Measurements from ENCODE around the gene SSTR3. TPM values are rescaled to one million over a fixed set of nuclear protein-coding genes. Genes with fewer than 3 reads are reported as not detected.

The SSTR3 gene
- total and polyA plus RNA-seq, 2 of the 13 experiments (the other 11 are each of a cell fraction or from before 2014, with no cell fraction given): 0.08 to 0.64 TPM

GRCh38 chr22:37197451-37198257, 14.6 kb downstream of the SSTR3 start (continued):
- TF ChIP-seq ZNF687 (CRISPR knock-in tag; IDR thresholded peaks at IDR 0.05) (peak; percentile 12; the same call in 1 of the 2 replicates), ZNF782 (CRISPR knock-in tag; IDR thresholded peaks at IDR 0.05; ENCODE audit: borderline replicate concordance) (no peak), ZNF776 (CRISPR knock-in tag; IDR thresholded peaks at IDR 0.05) (peak; percentile 69; the same call in 1 of the 2 replicates), ZNF407 (CRISPR knock-in tag; IDR thresholded peaks at IDR 0.05; ENCODE audit: not compliant biosample characterization) (no peak), KDM1A (CRISPR knock-in tag; IDR thresholded peaks at IDR 0.05) (peak; percentile 82), ZBTB21 (CRISPR knock-in tag; IDR thresholded peaks at IDR 0.05) (peak; percentile 70; the same call in 1 of the 2 replicates)
- TF ChIP-seq, protein P1, sequence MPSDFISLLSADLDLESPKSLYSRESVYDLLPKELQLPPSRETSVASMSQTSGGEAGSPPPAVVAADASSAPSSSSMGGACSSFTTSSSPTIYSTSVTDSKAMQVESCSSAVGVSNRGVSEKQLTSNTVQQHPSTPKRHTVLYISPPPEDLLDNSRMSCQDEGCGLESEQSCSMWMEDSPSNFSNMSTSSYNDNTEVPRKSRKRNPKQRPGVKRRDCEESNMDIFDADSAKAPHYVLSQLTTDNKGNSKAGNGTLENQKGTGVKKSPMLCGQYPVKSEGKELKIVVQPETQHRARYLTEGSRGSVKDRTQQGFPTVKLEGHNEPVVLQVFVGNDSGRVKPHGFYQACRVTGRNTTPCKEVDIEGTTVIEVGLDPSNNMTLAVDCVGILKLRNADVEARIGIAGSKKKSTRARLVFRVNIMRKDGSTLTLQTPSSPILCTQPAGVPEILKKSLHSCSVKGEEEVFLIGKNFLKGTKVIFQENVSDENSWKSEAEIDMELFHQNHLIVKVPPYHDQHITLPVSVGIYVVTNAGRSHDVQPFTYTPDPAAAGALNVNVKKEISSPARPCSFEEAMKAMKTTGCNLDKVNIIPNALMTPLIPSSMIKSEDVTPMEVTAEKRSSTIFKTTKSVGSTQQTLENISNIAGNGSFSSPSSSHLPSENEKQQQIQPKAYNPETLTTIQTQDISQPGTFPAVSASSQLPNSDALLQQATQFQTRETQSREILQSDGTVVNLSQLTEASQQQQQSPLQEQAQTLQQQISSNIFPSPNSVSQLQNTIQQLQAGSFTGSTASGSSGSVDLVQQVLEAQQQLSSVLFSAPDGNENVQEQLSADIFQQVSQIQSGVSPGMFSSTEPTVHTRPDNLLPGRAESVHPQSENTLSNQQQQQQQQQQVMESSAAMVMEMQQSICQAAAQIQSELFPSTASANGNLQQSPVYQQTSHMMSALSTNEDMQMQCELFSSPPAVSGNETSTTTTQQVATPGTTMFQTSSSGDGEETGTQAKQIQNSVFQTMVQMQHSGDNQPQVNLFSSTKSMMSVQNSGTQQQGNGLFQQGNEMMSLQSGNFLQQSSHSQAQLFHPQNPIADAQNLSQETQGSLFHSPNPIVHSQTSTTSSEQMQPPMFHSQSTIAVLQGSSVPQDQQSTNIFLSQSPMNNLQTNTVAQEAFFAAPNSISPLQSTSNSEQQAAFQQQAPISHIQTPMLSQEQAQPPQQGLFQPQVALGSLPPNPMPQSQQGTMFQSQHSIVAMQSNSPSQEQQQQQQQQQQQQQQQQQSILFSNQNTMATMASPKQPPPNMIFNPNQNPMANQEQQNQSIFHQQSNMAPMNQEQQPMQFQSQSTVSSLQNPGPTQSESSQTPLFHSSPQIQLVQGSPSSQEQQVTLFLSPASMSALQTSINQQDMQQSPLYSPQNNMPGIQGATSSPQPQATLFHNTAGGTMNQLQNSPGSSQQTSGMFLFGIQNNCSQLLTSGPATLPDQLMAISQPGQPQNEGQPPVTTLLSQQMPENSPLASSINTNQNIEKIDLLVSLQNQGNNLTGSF (CRISPR knock-in tag; IDR thresholded peaks at IDR 0.05): no peak
- TF ChIP-seq, protein P2, sequence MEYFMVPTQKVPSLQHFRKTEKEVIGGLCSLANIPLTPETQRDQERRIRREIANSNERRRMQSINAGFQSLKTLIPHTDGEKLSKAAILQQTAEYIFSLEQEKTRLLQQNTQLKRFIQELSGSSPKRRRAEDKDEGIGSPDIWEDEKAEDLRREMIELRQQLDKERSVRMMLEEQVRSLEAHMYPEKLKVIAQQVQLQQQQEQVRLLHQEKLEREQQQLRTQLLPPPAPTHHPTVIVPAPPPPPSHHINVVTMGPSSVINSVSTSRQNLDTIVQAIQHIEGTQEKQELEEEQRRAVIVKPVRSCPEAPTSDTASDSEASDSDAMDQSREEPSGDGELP (IDR thresholded peaks at IDR 0.05; ENCODE audit: borderline replicate concordance, low read depth): peak; percentile 76; the same call in 1 of the 2 replicates
